WI38 (cell line): ENCODE data around the gene LYPD1.
A peak's percentile ranks its signal among the peaks of the same experiment; 100 is the strongest.

Source experiments
- H3K4me3 ChIP-seq: 2 replicates; pipeline ENCODE4 v1.5.1; 2011; ENCODE audit warnings: low read depth, mild to moderate bottlenecking, control low read depth, low read length
- TF ChIP-seq, protein P1 (sequence below): IDR thresholded peaks from 2 replicates; pipeline ENCODE4 v1.5.1; 2012; ENCODE audit warnings: low read depth, mild to moderate bottlenecking, control low read depth, low read length

The LYPD1 gene

DNA sequence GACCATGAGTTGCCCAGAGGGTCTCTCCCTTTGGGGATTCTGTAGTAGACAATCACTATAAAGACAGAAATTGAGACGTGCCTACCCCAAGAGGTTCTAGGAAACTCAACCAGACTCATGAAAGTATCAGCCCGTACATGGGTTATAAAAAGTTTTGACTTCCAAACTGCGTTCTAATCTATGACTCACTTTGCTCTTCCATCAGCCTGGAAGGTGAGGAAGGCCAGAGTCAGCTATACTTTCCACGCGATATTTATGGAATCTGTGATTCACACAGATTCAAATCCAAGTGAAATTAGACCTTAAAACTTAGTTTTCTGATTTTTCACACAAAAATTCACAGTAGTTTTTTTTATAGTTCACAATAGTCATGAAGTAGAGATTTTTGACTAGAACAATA is 7.7 kb upstream of the LYPD1 start:
- TF ChIP-seq, protein P1, sequence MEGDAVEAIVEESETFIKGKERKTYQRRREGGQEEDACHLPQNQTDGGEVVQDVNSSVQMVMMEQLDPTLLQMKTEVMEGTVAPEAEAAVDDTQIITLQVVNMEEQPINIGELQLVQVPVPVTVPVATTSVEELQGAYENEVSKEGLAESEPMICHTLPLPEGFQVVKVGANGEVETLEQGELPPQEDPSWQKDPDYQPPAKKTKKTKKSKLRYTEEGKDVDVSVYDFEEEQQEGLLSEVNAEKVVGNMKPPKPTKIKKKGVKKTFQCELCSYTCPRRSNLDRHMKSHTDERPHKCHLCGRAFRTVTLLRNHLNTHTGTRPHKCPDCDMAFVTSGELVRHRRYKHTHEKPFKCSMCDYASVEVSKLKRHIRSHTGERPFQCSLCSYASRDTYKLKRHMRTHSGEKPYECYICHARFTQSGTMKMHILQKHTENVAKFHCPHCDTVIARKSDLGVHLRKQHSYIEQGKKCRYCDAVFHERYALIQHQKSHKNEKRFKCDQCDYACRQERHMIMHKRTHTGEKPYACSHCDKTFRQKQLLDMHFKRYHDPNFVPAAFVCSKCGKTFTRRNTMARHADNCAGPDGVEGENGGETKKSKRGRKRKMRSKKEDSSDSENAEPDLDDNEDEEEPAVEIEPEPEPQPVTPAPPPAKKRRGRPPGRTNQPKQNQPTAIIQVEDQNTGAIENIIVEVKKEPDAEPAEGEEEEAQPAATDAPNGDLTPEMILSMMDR: no peak
- H3K4me3 ChIP-seq: no peak overlapping the region

DNA sequence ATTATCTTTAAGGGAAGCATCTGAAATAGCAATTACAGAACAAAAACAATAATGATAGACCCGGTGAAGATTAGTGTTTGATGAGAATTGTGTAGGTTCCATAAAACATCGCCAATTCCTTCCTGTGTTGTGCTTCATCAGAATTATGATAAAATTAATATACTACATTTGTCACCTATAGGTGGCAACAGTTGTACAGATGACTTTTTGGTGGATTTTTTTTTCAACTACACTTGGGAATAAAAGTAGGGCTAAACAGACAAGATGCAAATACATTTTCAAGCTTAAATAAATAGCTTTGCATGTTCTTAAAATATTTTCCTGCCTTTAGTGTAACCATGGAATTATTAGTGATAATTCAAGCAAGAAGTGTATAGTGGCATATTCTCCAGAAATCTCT is 7.0 kb upstream of the LYPD1 start:
- no peak overlapping the region for H3K4me3 ChIP-seq
- TF ChIP-seq, protein P1: no peak

DNA sequence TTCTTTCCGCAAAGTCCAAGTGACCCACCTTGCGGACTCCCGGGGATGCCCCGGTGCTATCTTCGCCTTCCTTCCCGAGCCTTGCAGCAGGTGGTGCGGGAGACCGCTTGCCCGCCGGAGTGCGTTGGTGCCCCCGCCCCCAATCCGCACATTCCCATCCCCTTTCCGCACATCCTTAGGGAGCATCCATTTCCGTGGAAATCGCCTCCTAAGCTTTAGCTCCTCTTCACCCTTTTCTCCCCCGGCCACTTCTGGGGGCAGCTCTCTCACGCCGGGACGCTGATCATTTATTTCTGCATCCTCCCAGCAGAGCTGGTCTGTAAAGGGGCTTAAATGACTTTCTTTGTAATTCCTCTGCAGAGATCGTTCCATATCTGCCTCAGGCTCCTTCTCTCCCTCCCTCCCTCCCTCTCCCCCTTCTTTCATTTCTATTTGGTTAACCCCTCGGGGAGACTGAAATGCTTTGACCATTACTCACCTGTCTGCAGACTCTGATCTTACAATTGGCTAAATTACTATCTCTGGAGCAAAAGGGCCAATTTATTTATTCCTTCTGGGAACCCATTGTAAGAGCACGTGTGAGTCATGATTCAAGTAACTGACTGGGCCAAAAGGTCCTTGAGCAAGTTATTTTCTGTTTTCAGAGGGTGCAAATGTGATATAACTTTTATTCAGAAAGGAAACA is 1.3 kb upstream of the LYPD1 start:
- H3K4me3 ChIP-seq: peak overlapping the region; percentile 82
- TF ChIP-seq, protein P1: no peak

DNA sequence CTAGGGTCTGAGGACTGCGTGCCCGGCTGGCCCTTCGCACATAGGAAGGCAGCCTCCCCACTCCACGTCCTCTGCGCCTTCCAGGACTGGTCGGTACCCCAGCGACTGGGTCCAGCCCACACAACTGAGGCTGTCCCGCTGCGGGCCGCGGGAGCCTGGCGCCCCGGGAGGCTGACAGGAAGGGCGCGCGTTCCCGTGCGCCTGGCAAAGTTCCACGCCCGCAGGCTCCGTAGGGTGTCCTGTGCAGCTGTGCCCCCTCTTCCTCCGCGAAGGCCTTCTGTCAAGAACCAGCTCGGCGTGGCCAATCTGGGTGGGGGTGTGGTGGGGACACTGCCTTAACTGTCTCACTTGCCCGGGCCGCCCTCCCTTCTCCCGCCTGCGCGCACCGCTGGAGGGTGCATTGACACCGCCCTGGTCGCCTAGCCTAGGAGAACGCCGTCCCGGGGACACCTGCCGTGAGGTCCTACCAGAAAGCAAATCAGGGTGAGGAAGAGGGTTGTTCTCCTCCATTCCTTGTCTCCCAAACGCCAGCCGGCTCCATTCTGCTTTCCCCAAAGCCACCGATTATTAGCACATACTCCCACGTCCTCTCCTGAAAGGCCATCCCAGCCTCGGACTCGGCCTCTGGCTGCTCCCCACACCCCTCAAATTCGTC is 618 bp upstream of the LYPD1 start:
- TF ChIP-seq, protein P1: no peak
- peak overlapping the region; percentile 82 for H3K4me3 ChIP-seq

DNA sequence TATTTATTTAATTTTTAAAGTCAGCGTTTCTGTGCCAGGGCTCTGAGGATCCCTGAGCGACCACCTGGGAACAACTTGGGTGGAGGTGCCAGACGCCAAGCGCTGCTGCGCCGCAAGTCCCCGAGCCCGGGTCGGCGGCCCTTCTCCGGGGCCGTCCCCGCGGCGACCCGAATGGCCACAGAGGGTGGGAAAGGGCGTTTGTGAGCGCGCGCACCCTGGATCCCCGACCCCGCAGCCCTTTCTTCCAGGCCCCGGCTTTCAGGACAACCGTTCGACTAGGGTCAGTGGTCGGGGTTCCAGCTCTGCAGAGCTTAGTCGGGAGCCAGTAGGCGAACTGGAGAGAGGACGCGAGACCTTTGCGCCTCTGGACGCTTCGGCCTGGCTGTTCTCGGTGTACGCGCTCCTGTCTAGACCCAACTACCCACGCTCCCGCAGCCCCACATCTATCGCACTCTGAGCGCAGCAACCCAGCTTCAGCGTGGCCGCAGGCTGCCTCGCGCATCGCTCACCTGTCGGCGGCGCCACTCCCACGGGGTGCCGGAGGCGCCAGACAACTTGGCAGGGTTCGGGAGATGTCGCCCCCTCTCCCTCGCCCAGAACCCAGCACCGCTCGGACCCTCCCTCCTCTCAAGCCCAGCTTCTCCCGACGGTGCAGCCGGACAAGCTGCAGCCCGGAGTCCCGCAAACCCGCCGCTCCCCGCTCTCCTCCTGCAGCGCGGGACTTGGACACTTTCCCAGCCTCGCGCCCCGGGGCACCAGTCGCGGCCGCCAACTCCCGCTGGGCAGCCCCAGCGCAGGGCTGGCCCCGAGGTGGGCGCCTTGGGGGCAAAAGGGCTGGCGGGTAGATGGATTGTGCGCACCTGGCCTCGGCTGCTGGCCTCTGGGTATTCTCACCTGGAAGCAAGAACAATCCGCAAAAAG is 758 bp downstream of the LYPD1 start:
- TF ChIP-seq, protein P1: no peak
- H3K4me3 ChIP-seq: peak overlapping the region; percentile 82

DNA sequence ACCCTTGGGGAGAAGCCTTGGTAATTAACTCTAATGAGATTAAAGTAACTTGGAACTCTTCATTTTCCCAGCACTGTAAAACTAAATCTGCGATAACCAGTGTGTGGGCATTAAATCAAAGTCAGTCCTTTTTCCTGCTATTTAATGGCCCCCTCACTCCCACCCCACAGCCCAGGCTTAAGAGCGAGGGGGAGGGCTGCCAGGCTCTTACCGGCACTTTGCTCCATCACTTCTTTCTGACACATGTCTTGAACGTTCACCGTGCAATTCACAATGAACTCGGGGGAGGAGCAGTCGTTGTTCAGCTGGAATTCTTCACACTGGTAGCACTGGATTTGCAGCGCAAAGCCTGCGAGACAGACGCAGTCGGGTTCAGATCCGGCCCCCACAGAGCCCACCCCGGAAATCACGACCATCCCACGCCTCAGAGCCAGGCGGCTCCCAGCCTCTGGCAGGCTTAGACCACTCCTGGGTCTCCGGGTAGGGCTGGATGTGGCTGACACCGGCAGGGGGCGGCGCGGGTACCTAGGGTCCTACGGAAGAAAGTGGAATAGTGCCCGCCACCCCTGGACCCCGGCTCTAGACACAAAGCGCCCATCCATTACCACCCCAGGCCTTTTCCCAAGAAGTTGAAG is 1.7 kb downstream of the LYPD1 start:
- TF ChIP-seq, protein P1: peak; percentile 32
- H3K4me3 ChIP-seq: peak overlapping the region; percentile 82
